ENCODE results near the gene DOHH.

- TF ChIP-seq, protein P1, sequence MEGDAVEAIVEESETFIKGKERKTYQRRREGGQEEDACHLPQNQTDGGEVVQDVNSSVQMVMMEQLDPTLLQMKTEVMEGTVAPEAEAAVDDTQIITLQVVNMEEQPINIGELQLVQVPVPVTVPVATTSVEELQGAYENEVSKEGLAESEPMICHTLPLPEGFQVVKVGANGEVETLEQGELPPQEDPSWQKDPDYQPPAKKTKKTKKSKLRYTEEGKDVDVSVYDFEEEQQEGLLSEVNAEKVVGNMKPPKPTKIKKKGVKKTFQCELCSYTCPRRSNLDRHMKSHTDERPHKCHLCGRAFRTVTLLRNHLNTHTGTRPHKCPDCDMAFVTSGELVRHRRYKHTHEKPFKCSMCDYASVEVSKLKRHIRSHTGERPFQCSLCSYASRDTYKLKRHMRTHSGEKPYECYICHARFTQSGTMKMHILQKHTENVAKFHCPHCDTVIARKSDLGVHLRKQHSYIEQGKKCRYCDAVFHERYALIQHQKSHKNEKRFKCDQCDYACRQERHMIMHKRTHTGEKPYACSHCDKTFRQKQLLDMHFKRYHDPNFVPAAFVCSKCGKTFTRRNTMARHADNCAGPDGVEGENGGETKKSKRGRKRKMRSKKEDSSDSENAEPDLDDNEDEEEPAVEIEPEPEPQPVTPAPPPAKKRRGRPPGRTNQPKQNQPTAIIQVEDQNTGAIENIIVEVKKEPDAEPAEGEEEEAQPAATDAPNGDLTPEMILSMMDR (conservative IDR thresholded peaks at IDR 0.05; ENCODE audit: low read depth, low read length), result no peak
- no peak for TF ChIP-seq EZH2 (IDR thresholded peaks at IDR 0.05; ENCODE audit: borderline replicate concordance, low read depth, low read length, poor library complexity, severe bottlenecking)
Measured at GRCh38 chr19:3518659-3519058, 18.2 kb upstream of the DOHH start.

All from A673 (cell line).